Fibroblast of skin of abdomen (primary cell): ENCODE data around the gene C11orf54. TPM values are rescaled to one million over a fixed set of nuclear protein-coding genes. Genes with fewer than 3 reads are reported as not detected.
A peak's percentile ranks its signal among the peaks of the same experiment; 100 is the strongest.

Source experiments
- DNase-seq: peaks from one replicate; pipeline ENCODE4 v3.0.0-alpha.2; 2013
- polyA plus RNA-seq, 2 experiments: library from polyadenylated mRNA; unstranded; fragments of 120-200 nt; gene quantifications; one replicate each; pipeline ENCODE4 v1.2.1, GENCODE V29; 2013; ENCODE audit not compliant: insufficient read length in 2 of 2

Gene C11orf54
- 16.3 TPM for polyA plus RNA-seq (2013, experiment 1 of 2; ENCODE audit: insufficient read length)
- 15.6 TPM for polyA plus RNA-seq (2013, experiment 2 of 2; ENCODE audit: insufficient read length)

DNA sequence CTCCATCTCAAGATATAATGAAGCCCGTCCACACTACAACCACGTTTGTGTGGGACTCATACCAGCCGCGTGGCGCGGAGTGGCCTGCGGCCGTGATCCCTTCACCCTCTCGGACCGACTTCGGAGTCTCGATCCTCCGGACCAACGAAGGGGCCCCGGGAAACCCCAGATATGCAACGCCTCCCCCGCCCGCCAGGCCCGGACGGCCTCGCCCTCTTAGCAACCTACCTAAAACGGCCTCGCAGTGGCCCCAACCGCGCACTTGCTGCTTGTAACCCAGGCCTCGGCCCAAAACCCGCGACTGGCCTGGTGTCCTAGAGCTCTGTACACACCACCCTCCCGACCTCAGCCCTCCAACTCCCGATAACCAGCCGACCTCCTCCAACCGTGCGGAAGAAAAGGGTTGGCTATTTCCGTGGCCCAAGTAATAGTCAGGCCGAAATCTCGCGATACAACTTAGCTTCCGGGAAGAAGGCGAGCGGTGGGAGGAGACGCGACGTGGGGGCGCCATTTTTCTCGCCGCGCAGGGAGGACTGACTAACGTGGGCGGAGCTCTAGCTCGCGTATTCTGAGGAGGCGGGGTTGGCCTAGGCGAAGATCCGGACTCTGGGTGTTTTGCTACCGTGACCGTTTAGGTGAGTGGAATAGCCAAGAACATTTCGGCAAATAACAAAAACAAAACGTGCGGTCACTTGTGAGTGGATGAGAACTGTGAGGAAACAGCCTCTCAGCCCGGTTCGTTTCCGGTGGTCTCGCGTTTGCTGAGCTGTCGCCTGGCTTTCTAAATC is at the start of gene C11orf54, which contains the start of gene TAF1D:
TSS of gene C11orf54 (plus strand) at position 579 of the 788 bp plus-strand sequence. CDS start 5,722 bp downstream, outside the sequence.
TSS of gene TAF1D (minus strand) at position 402 of the 788 bp plus-strand sequence. CDS start 2,191 bp downstream, outside the sequence.
- DNase-seq: peak; percentile 98

DNA sequence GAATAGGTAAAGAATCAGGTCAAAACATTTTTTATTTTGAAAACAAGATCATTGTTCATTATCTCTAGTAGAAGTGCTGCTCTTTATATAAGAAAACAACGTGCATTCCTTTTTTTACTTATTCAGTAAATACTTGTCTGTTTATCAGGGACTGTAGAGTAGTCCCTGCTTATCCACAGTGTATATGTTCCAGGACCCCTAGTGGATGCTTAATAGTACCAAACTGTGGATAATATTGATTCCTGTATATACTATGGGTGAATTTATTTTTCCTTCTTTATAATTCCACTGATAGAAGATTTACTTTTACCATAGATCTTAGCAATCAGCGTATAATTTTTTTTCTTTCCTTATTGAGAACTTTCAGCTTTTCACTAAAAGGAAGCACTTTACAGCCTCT is 47.4 kb upstream of the C11orf54 start:
- no peak for DNase-seq

DNA sequence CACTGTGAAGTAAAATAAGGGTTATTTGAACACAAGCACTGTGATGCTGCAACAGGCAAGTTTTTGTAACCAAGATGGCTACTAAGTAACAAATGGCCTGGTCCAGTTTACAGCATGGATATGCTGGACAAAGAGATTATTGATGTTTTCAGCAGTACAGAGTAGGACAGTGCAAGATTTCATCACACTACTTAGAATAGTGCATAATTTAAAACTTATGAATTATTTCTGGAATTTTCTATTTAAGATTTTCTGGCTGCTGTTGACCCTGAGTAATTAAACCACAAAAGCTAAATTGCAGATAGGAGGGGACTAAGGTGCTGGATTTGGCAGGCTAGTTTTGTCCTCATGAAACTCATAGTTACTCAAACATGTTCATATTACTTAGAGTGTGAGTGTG is 46.9 kb upstream of the C11orf54 start:
- DNase-seq: peak; percentile 12

DNA sequence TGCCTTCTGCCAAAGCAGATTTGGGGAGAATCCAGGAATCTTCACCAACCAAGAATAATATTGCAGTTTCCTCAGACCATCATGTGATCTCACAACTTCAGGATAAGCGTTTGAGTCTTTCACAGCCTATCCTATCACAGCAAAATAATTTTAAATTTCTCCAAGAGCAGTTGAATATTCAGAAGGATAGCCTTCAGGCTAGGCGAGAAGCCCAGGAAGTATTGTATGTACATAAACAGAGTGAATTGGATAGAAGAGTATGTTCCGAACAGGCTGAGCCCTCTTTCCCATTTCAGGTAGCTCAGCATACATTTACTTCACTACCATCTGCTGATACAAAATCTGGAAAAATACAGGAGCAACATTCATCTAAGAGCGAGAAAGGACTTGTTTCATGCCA is 43.9 kb upstream of the C11orf54 start:
- DNase-seq: no peak

DNA sequence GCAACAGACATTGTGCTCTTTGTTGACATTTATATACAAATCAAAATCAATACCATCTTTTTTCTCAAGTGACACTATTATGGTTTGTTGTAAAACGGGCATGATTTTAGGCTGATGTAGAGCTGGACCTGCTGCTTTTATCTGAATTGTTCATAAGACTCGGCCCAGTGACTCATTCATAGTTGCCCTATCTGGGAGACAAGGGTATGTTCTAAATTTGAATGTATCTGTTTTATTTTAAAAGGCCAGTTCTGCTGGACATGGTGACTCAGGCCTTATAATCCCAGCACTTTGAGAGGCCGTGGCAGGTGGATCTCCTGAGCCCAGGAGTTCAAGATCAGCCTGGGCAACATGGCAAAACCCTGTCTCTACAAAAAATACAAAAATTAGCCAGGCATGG is 40.6 kb upstream of the C11orf54 start:
- DNase-seq: no peak

DNA sequence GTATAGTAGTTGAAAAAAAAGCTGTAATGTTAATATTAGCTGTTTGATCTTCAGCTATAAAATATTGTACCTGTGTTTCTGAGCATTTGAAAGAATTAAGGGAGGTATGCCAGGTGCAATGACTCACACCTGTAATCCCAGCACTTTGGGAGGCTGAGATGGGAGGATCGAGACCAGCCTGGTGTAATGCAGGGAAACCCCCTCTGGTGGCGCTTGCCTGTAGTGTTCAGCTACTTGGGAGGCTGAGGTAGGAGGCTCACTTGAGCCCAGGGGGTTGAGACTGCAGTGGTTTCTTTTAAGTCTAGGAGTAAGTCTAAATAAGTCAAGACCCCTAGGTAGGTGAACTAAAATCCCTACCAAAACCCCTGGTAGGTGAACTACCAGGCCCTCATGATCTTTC is 37.2 kb upstream of the C11orf54 start:
- no peak for DNase-seq

DNA sequence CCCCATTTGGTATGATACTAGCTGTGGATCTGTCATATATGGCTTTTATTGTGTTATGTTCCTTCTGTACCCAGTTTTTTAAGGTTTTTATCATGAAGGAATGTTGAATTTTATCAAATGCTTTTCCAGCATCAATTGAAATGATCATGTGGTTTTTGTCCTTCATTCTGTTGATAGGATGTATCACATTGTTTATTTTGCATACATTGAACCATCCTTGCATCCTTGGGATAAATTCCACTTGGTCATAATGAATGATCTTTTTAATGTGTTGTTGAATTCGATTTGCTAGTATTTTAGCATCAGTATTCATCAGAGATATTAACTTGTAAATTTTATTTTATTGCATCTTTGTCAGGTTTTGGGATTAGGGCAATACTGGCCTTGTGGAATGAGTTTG is 31.2 kb upstream of the C11orf54 start:
- DNase-seq: no peak

DNA sequence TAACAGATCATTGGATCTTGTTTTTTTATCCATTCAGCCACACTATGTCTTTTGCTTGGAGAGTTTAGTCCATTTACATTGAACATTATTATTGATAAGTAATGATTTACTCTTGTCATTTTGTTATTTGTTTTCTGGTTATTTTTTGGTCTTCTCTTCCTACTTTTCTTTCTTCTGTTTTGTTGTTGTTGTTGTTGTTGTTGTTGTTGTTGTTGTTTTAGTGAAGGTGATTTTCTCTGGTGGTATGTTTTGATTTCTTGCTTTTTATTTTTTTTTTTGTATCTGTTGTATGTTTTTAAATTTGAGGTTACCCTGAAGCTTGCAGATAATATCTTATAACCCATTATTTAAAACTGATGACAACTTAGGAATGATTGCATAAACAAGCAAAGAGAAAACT is 28.8 kb upstream of the C11orf54 start:
- no peak for DNase-seq

DNA sequence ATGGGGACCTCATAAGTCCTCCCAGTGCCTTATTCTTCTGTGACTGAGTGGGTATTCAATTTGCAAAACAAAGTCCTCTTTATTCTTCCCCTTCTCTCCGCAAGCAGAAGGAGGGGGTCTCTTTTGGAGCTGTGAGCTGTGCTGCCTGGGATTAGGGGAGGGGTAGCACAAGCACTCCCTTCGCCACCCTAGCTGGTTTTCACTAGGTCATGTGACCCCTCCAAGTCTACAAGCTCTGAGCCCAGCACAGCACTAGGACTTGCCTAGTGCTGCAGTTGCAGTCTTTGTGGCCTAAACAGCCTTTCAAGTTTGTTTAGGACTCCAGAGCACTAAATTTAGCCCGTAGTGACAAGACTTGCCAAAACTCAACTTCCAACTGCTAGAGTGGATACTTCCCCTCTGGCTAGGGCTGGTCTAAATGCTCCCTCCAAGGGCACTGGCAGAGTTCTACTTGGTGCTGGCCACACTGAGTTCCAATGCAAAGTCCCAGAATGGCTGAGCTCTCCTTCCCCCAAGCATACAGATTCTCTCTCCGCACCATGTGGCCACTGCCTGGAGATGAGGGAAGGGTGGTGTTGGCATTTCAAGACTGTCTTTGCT is 25.6 kb upstream of the C11orf54 start:
- no peak for DNase-seq

DNA sequence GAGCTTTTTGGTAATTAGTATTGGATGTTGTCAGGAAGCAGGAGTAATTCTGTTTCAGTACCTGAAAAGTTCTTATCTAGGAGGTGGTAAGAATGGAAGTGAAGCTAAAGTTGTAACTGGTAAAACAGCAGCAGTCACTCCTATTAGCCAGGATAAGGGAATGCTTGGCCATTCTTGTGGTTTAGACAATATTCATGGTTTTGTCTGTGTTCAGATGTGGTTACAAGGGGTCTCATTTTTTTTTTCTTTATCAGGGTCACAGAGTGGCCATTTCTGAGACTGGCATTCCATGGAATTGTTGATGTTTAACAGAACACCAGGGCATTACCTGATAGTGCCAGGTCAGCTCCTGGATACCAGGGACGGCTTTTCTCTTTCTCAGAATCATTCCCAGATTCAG is 24.0 kb upstream of the C11orf54 start:
- no peak for DNase-seq

DNA sequence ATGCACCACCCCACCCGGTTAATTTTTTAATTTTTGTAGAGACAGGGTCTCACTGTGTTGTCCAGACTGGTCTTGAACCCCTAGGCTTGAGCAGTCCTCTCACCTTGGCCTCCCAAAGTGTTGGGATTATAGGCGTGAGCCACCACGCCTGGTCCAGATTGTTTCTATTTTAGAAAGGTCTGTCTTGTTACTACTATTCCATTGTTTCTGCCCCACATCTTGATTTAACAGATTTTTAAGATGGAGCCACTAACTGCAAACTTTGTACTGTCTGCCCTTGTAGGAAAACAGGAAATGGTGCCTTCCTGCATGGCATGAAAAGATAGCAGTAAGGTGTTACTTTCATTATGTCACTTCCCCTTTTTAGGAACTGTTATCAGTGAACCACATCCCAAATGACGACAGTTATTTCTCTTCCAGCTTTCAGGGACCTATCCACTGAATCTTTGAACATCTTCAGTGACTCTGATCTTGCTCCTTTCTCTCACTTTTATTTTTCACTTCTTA is 23.4 kb upstream of the C11orf54 start:
- no peak for DNase-seq

DNA sequence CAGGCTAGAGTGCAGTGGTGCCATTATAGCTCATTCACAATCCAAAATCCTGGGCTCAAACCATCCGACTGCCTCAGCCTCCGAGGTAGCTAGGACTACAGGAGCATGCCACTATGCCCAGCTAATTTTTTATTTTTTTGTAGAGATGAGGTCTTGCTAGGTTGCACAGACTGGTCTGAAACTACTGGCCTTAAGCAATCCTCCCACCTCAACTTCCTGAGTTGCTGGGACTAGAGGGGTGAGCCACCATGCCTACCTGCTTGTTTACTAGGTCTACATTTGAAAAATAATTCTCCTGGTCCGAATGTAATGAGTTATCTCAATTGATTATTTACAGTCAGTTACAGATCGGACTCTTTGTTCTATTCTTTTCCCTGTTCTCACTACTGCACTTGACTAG is 22.2 kb upstream of the C11orf54 start:
- no peak for DNase-seq

DNA sequence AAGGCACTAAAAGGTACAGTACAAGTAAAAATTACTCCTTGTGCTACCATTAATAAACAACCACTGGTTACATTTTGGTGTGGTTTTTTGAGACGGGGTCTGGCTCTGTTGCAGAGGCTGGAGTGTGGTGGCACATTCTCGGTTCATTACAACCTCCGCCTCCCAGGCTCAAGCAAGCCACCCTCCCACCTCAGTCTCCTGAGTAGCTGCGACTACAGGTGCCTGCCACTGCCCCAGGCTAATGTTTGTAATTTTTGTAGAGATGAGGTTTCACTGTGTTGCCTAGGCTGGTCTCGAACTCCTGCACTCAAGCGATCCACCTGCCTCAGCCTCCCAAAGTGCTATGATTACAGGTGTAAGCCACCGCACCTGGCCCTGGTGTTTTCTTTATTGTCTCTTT is 20.9 kb upstream of the C11orf54 start:
- no peak for DNase-seq

DNA sequence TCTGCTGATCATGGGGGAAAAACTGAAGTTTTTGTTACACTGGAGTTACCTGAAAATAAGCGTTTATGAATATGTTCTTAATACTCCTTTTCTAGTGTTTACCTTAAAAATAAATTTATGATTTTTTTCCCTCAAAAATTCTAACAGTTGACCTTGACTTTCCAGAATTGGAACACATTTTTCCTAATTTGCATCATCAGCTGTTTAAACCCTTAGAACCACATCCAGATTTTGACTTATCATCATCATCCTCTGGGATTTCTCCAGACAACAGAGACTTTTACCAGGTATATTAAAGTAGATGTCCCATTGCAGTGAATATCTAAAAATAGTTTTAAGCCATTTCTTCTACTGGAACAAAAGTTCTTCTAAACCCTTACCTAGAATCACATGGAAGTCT is 17.4 kb upstream of the C11orf54 start:
- no peak for DNase-seq

DNA sequence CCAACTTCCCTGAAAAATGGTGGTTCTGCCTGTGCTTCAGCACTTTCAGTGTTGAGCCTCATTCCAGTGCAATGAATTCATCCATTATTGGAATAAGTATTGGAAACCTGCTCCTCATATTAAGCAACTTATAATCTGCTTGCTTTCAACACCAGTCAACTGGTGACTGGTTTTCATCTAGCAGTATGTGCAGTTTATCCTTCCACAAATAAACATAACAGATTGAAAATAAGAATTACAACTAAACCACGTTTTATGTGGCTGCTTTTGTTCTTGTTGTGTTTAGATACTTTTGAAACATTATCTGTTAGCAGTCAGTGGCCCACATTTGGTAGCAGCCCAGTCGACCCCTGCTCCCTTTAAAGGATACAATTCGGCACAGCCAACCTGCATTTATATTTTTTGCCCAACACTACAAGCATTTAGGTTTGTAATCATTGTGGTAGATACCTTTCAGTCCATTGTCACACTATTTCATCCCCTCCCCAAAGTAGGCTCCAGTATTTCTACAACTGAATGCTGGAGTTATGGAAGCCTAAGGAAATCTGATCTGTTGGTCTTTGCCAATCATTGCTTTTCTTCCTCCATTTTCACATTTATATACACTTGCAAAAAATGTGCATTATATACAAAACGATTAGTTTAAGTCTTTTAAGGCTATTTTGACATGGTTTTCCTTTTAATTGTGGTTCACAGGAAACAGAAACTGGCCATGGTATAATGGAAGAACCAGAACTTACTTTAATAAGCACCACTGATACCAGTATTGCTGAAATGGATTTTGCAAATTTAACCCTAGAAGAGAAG is 13.3 kb upstream of the C11orf54 start:
- no peak for DNase-seq

DNA sequence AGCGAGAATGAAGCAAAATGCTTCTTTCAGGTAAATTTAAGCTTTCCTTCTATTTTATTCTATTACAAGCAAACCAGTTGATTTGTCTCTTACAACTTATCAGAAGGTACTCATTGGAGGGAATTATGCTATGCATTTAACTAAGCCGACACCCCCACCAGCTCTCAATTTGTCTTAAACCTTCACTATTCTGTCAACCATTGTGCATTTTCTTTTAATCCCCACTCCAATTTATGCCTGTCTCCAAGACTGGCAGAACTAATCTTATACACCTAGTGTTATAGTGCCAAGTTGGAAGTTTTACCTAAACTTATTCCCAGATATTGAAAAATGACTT is 12.7 kb upstream of the C11orf54 start:
- DNase-seq: no peak

DNA sequence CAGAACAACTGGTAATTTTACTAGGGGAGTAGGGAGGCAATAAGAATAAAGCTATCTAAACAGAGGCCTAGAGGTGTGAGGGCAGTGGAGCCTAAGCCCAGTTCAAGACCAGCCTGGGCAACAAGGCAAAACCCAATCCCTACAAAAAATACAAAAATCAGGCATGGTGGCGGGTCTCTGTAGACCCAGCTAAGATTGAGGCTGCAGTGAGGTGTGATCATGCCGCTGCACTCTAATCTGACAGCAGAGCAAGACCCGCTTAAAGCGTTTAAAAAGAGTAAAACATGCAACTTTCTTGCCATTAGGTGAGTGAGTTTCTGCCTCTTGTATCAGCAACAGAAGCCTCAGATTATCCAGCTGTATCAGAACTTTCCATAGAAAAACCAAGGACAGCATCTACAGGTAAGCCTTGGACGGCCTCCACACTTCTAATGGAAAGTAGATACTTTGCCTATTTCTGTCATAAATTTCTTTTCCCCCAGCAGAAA is 12.3 kb upstream of the C11orf54 start:
- no peak for DNase-seq

DNA sequence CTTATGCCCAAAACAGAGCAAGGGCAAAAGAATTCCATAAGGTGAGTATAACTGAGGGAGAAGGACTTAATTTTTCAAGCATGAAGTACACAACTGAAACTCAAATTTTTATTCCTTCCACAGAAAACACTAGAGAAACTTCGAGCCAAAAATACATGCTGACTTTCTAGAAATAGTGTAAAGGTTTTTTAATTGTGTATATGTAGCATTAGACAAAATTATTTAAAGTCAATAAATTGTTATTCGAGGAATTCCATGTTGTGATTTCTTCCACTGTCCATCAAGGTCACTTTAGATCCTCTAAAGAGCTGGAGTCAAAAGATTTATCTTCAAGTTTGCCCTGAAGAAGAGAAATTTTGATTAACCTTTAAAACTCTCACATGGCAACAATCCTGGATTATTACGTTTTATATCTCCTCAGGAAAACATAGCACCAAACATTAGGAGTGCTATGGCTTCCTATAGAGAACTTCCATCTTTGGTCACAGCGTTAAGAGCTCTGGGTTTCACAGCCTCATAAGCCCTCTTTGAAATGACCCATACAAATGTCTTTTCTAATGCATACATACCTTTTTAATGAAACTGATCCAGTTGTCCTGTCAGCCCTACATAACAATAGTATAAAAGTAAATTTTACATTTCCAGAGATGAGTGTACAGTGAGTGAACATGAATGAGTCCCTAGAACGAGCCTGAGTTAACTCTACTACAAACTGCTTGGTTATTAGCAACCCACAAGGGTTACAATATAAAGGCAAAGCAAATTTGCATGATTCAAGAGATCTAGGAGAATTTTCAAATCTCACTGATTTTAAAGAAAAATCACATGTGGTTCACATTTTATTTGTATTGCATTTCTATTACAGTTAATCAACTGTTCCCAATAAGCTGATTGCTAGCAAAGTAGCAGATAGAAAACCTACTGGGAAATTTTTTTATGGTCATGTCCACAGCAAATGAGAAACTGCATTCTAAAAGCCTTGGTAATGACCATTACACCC is 11.1 kb upstream of the C11orf54 start:
- DNase-seq: no peak

DNA sequence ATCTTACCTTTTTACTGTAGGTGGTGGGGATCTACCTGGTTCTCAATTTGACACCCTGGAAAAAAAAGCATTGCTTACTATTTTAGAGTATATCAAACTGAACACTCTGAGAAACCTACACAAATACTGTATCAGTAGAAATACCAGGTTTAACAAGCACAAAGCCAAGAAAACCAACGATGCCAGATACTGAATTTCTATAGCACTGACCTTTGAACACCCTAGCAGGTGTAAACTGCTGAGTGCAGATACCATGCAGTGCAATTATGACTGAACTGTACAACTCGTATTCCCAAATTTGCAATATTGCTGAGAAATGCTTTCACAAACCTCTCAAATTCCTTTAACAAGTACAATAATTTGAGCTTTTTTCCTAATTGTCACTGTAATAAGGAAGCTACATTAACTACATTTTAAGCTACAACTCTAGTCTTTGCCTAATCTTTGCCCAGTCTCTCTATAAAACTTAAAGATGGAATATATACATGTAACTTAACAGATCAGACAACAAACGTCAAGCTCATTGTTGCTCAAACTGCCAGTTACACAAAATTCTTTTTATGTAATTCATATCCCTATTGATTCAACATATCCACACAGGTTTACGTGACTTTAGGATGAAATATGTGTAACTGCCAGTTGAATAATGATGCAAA is 9.1 kb upstream of the C11orf54 start:
- no peak for DNase-seq

DNA sequence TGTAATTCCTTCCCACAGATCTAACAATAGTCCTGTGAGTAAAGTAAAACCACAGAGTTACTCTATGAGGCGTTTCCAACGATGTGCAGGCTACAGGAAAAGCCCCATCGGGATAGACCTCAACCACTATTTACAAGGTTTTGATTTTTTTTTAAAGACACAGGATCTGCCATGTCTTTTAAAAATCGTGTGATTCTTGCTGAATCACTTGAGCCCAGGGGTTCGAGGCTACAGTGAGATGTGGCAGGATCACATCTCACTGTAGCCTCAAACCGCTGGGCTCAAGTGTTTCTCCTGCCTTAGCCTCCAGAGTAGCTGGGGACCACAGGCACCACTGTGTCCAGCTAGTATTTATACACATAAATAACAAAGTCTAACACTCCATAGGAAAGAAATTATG is 8.0 kb upstream of the C11orf54 start:
- DNase-seq: no peak
